Fibroblast of skin of left biceps (primary cell): ENCODE measurements around the gene CAMKK1.
"Not testable (repeated sequence)": the region's sequence is repeated elsewhere in the genome, so short reads cannot be mapped to it uniquely, and the experiment has no call there.

Source experiments
- DNase-seq, 2 experiments: peaks; one replicate each; pipeline ENCODE4 v3.0.0-alpha.2; 2013; ENCODE audit warnings: low read depth in 2 of 2

Gene CAMKK1

GRCh38 chr17:3879591-3880417 is 13.0 kb downstream of the CAMKK1 start:
- DNase-seq: no peak

GRCh38 chr17:3879186-3879585 is 13.7 kb downstream of the CAMKK1 start:
- no peak for DNase-seq

DNA sequence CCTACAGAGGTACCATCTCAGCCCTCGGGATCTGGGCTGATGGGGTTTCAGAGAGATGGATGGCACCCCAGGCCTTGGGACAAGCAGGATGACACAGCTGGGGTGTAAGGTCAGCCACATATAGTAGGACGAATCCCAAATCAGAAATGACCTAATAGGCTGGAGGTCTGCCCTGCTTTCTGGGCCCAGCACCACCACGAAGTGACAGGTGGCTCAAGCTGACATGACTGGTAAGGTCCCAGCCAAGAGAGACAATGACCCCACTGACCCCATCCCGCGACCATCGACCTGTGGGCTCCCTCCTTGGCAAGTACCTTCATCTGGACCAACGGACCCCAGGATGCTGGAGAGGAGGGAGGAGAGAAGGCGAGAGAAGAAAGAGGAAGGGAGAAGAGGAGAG is 15.6 kb downstream of the CAMKK1 start:
- no peak for DNase-seq

DNA sequence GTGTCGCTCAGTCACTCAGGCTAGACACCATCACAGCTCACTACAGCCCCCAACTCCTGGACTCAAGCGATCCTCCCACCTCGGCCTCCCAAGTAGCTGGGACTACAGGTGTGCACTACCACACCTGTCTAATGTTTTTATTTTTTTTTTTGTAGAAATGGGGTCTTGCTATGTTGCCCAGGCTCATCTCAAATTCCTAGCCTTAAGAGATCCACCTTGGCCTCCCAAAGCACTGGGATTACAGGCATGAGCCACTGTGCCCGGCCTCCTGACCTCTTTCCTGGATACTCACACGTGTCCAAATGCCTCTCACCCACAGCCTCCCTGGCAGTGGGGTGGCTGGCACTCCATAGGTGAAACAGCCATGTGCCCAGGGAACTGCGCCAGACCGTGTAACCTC is 17.5 kb downstream of the CAMKK1 start:
- no peak for DNase-seq

GRCh38 chr17:3873862-3874261 is 19.0 kb downstream of the CAMKK1 start:
- no peak for DNase-seq

- DNase-seq: no peak
Observed at GRCh38 chr17:3870871-3871306, 22.0 kb downstream of the CAMKK1 start.

- DNase-seq: no peak
Observed at GRCh38 chr17:3867606-3868005, 25.2 kb downstream of the CAMKK1 start.

- DNase-seq: no peak
Observed at GRCh38 chr17:3867106-3867505, 25.7 kb downstream of the CAMKK1 start.

- DNase-seq: no peak
Observed at GRCh38 chr17:3866276-3866675, 26.6 kb downstream of the CAMKK1 start.

DNA sequence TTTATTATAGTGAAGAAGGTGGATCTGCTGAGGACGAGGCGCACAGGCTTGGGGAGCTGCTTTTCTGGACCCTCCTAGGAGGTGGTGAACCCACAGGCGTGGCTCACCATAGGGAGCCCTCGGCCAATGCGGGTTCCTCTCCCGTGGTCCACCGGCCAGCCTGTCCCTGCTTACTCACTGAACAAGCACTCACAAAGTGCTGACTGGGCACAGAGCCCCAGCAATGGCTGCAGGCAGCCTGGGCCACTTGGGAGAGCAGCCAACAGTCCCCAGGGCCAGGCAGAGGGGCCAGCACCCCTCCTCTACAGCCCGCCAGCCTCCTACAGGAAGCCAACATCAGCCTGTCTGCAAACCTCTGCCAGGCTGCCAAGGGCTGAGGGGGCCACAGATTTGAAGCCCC is 27.7 kb downstream of the CAMKK1 start:
- no peak for DNase-seq

- no peak for DNase-seq
Observed at GRCh38 chr17:3864534-3864933, 28.3 kb downstream of the CAMKK1 start.

GRCh38 chr17:3861761-3862681 is 30.8 kb downstream of the CAMKK1 start:
- no peak for DNase-seq

DNA sequence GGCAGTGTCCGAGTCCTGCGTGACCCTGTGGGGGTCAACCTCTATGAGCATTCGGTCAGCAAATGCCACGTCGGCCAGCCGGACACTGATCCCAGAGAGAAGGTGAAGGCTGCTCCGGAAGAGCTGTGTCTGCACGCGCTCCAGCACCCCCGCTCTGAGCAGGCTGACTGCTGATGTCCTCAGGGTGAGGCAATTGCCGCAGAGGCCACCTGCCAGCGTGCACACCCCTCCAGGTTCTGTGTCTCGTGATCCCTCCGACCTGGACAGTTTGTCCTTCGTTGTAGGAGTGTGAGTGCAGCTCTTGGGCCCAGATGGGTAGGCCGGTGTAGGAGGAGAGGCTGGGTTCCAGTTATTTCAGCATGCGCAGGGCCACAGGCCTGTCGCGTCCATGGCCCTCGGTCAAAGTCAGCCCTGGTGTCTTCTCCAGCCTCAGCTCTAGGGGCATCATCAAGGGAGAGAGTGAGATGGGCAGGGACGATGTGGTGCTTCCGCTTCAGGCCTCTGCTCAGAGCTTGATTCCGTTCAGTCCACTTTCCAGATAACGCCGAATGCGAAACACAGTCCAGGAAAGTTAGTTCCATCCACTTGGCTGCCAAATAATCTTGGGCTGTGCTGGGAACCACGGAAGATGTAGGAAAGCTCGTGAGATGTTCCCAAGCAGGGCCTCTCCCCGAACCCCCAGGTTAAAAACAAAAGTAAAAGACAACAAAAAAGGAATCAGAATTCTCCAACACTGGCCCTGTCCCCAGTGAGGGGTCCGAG is 31.7 kb downstream of the CAMKK1 start:
- no peak for DNase-seq

DNA sequence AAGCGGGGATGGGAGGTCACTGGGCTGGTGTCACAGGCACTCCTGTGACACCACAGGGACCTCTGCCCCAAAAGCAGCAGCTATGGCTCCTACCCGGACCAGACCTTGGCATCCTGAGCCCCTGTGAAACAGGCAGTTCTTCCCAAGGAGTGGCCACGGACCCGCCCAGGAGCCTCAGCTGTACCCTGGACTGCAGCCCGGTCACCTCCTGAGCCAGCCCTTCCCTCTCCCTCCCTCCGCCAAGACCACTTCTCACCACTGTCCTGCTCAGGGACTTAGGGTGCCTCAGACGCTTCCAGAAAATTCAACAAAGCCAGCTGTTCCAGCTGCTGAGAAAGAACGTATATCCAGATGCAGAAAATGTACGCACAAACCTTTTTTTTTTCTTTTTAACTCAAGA is 32.9 kb downstream of the CAMKK1 start:
- no peak for DNase-seq

GRCh38 chr17:3857261-3858105 is 35.4 kb downstream of the CAMKK1 start:
- DNase-seq: no peak

DNA sequence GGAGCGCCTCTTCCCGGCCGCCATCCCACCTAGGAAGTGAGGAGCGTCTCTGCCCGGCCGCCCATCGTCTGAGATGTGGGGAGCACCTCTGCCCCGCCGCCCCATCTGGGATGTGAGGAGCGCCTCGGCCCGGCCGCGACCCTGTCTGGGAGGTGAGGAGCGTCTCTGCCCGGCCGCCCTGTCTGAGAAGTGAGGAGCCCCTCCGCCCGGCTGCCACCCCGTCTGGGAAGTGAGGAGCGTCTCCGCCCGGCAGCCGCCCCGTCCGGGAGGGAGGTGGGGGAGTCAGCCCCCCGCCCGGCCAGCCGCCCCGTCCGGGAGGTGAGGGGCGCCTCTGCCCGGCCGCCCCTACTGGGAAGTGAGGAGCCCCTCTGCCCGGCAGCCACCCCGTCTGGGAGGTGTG is 38.6 kb downstream of the CAMKK1 start:
- DNase-seq: not testable (repeated sequence)

- DNase-seq: no peak
Observed at GRCh38 chr17:3852561-3852960, 40.3 kb downstream of the CAMKK1 start.

GRCh38 chr17:3851461-3852100 is 41.3 kb downstream of the CAMKK1 start:
- DNase-seq: no peak

- DNase-seq: no peak
Observed at GRCh38 chr17:3848229-3848835, 44.5 kb downstream of the CAMKK1 start.

DNA sequence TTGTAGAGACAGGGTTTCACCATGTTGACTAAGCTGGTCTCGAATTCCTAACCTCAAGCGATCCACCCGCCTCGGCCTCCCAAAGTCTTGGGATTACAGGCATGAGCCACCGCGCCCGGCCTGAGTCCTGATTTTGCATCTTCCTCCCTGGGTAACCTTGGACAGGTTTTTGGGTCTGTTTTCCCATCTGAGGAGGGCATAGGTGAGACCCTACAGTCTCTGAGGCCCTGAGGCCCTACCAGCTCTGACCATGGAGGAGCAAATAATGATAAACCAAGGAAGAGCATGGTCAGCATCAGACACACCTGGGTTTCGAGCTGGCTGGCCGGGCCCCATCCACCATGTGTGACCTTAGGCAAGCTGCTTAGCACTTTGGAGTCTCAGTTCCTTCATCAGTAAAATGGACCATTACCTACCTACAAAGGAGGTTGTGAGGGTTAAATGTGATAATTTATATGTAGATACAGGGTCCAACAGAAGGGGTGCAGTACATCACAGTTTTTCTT is 45.6 kb downstream of the CAMKK1 start:
- DNase-seq: no peak
